ENCODE results near the gene SELENOP. TPM values are rescaled to one million over a fixed set of nuclear protein-coding genes. Genes with fewer than 3 reads are reported as not detected.

Gene SELENOP
- total RNA-seq, 3 donors from 2014 or later = 0.66 to 1.1 (median 0.95) TPM

DNA sequence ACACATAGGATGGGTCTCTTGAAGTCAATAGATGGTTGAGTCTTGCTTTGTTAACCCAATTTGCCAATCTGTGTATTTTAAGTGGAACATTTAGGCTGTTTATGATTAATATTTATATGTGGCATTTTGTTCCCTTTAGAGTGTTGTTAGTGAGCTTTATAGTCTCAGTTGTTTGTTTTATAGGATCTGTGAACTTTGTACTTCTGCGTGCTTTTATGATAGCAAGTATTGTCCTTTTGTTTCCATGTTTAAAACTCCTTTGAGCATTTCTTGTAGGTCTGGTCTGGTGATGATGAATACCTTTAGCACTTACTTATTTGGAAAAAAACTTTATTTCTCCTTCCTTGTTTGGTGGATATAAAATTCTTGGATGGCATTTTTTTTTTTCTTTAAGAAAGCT is 23.8 kb downstream of the SELENOP start:
- no peak overlapping the region for H3K4me3 Mint-ChIP-seq
- peaks cover 27% of the 10 kb centered on the region for H3K36me3 Mint-ChIP-seq (ENCODE audit: insufficient read depth)
- H3K4me1 Mint-ChIP-seq (ENCODE audit: low read depth) = no peaks in the 10 kb centered on the region
- DNase-seq = no peak
- H3K27me3 Mint-ChIP-seq (ENCODE audit: low read depth) = no peaks in the 10 kb centered on the region
- no peak for ATAC-seq
- H3K9me3 Mint-ChIP-seq = peaks cover 30% of the 10 kb centered on the region

DNA sequence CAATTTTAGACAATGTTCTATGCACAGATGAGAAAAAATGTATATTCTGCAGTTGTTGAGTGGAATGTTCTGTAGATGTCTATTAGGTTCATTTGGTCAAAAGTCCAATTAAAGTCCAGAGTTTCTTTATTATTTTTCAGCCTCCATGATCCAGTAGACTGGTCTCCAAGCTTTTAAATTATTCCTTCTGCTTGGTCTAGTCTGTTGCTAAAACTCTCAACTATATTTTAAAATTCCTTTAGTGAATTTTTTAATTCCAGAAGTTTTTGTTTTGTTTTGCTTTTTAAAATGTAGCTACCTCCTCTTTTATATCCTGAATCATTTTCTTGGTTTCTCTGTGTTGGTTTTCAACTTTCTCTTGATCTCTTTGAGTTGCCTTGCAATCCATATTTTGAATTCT is 24.6 kb downstream of the SELENOP start:
- Mint-ChIP-seq H3K9me3 (peaks cover 30% of the 10 kb centered on the region), H3K36me3 (ENCODE audit: insufficient read depth) (peaks cover 28% of the 10 kb centered on the region), H3K4me3 (no peak overlapping the region), H3K4me1 (ENCODE audit: low read depth) (no peaks in the 10 kb centered on the region), H3K27me3 (ENCODE audit: low read depth) (no peaks in the 10 kb centered on the region)
- DNase-seq = no peak
- ATAC-seq = no peak

DNA sequence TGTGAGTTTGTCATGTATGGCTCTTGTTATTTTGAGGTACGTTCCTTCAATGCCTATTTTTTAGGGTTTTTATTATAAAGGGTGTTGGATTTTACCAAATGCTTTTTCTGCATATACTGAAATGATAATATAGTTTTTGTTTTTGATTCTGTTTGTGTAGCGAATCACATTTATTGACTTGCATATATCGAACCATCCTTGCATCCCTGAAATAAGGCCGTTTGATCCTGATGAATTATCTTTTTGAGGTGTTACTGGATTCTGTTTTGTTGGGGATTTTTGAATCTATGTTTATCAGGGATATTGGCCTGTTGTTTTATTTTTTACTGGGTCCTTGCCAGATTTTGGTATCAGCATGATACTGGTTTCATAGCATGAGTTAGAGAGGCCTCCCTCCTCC is 25.9 kb downstream of the SELENOP start:
- no peak for ATAC-seq
- H3K36me3 Mint-ChIP-seq (ENCODE audit: insufficient read depth) = peaks cover 30% of the 10 kb centered on the region
- H3K9me3 Mint-ChIP-seq = peaks cover 30% of the 10 kb centered on the region
- H3K27me3 Mint-ChIP-seq (ENCODE audit: low read depth) = no peaks in the 10 kb centered on the region
- no peak overlapping the region for H3K4me3 Mint-ChIP-seq
- no peak for DNase-seq
- no peaks in the 10 kb centered on the region for H3K4me1 Mint-ChIP-seq (ENCODE audit: low read depth)

DNA sequence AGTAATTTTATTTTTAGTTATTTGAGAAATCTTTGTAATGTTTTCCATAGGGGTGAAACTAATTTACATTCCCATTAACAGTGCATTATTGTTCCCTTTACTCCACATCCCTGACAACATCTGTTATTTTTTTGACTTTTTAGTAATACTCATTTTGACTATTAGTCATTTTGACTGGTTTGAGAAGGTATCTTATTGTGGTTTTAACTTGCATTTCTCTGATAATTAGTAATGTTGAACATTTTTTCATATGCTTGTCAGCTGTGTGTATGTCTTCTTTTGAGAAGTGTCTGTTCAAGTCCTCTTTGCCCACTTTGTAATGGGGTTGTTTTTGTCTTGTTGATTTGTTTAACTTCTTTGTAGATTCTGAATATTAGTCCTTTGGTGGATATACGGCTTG is 27.6 kb downstream of the SELENOP start:
- no peak for ATAC-seq
- peaks cover 26% of the 10 kb centered on the region for H3K9me3 Mint-ChIP-seq
- no peaks in the 10 kb centered on the region for H3K4me1 Mint-ChIP-seq (ENCODE audit: low read depth)
- H3K27me3 Mint-ChIP-seq (ENCODE audit: low read depth) = no peaks in the 10 kb centered on the region
- no peak for DNase-seq
- no peak overlapping the region for H3K4me3 Mint-ChIP-seq
- H3K36me3 Mint-ChIP-seq (ENCODE audit: insufficient read depth) = peaks cover 24% of the 10 kb centered on the region

DNA sequence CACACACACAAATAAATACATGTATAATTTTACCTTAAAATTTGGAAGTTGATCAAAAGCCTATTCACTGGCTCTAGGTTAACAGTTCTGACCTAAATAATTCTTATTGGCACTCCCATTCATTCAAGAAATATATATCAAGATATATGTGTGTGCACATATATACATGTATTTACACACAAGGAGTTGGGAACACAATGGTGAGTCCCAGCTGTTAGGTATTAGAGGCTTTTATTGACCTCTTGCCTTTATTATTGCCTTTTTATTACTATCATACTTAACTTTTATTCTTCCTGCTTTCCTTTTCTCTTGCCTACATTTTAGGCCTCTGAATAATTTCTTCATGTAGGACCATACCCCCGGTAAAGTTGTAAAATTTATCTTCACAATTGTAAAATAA is 30.1 kb downstream of the SELENOP start:
- no peaks in the 10 kb centered on the region for H3K4me1 Mint-ChIP-seq (ENCODE audit: low read depth)
- DNase-seq (no peak), ATAC-seq (no peak)
- H3K27me3 Mint-ChIP-seq (ENCODE audit: low read depth) = no peaks in the 10 kb centered on the region
- no peak overlapping the region for H3K4me3 Mint-ChIP-seq
- peaks cover 19% of the 10 kb centered on the region for H3K36me3 Mint-ChIP-seq (ENCODE audit: insufficient read depth)
- H3K9me3 Mint-ChIP-seq = peaks cover 14% of the 10 kb centered on the region

DNA sequence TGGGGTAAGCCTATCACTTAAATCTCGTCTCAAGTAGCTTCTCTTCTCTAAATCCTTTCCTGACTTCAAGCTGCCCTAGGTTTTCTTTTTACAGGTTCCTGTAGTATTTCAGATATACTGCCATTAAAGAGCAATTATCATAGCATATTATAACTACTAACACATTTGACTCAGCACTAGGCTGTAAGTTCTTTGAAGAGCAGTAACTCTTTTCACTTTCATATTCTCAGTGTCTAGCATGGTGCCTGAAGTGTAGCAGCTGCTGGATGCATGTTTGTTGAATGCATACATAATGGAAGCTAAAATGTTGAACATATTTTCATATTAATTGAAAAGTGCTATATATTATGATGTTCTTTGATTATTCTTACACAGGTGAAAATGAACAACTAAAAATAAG is 32.6 kb downstream of the SELENOP start:
- Mint-ChIP-seq H3K36me3 (ENCODE audit: insufficient read depth) (peaks cover 3% of the 10 kb centered on the region), H3K27me3 (ENCODE audit: low read depth) (peaks cover 5% of the 10 kb centered on the region), H3K4me1 (ENCODE audit: low read depth) (no peaks in the 10 kb centered on the region), H3K9me3 (no peaks in the 10 kb centered on the region), H3K4me3 (no peak overlapping the region)
- no peak for DNase-seq
- no peak for ATAC-seq

DNA sequence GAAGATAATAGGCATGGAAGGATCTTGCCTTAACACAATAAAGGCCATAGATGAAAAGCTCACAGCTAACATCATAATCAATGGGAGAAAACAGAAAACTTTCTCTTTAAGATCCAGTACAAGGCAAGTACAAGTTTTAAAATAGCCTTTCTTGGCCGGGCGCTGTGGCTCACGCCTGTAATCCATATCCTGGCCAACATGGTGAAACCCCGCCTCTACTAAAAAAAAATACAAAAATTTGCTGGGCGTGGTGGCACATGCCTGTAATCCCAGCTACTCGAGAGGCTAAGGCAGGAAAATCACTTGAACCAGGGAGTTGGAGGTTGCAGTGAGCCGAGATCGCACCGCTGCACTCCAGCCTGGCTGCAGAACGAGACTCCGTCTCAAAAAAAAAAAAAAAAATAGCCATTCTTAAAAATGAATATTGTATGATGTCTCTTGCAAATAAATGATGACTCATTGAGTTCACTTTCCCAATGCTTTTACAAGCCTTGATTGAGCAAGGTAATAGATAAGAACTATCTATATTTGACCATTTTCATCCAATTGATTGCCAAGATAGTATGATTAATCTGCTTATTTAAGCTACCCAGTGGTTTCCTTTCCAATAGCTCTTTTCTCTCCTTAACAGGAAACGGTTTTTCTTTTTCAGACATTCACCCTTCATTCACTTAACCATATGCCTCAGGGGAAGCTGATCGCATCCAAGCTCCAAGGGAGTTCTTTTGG is 39.3 kb downstream of the SELENOP start:
- H3K9me3 Mint-ChIP-seq = no peaks in the 10 kb centered on the region
- H3K4me3 Mint-ChIP-seq = no peak overlapping the region
- H3K27me3 Mint-ChIP-seq (ENCODE audit: low read depth) = peaks cover 11% of the 10 kb centered on the region
- H3K4me1 Mint-ChIP-seq (ENCODE audit: low read depth) = no peaks in the 10 kb centered on the region
- H3K36me3 Mint-ChIP-seq (ENCODE audit: insufficient read depth) = peaks cover 6% of the 10 kb centered on the region
- DNase-seq = no peak
- no peak for ATAC-seq

DNA sequence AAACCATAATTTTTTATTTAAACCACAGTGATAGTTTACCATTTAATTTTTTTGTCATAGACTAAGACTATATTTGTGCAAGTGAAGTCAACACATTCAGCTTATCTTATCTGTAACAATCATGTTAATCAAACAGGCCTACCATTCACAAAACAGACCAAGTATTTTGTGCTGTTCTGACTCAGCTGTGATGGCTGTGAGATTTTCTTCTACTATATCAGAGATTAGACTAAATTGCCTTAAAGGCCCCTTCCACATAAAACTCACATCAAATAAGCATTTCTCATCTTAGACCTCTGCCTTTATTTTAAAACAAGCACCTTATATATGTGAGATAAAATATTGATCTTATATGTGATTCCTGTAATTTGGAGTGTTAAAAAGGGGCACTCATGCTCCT is 41.7 kb downstream of the SELENOP start:
- Mint-ChIP-seq H3K9me3 (no peaks in the 10 kb centered on the region), H3K4me3 (no peak overlapping the region), H3K4me1 (ENCODE audit: low read depth) (no peaks in the 10 kb centered on the region), H3K27me3 (ENCODE audit: low read depth) (peaks cover 11% of the 10 kb centered on the region), H3K36me3 (ENCODE audit: insufficient read depth) (peaks cover 8% of the 10 kb centered on the region)
- no peak for ATAC-seq
- no peak for DNase-seq

DNA sequence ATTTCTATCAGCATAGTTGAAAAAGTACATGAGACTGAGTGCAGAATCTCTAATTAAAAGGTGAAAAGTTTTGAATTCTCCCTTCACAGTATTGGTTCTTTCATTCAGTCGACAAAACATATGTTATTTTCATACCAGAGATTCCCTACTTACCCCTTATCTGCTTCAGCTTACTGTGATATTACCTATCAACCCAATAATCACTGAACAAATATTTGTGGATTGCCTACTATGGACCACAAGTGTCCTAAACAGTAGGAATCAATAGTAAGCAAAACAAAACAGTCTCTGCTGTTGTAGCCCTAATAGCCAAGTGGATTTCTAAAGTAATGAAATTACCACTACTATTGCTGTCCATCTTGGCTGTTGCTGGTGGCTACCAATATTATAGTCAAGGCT is 43.6 kb downstream of the SELENOP start:
- peaks cover 10% of the 10 kb centered on the region for H3K36me3 Mint-ChIP-seq (ENCODE audit: insufficient read depth)
- ATAC-seq (no peak), DNase-seq (no peak)
- H3K27me3 Mint-ChIP-seq (ENCODE audit: low read depth) = peaks cover 6% of the 10 kb centered on the region
- no peak overlapping the region for H3K4me3 Mint-ChIP-seq
- H3K4me1 Mint-ChIP-seq (ENCODE audit: low read depth) = no peaks in the 10 kb centered on the region
- H3K9me3 Mint-ChIP-seq = no peaks in the 10 kb centered on the region

DNA sequence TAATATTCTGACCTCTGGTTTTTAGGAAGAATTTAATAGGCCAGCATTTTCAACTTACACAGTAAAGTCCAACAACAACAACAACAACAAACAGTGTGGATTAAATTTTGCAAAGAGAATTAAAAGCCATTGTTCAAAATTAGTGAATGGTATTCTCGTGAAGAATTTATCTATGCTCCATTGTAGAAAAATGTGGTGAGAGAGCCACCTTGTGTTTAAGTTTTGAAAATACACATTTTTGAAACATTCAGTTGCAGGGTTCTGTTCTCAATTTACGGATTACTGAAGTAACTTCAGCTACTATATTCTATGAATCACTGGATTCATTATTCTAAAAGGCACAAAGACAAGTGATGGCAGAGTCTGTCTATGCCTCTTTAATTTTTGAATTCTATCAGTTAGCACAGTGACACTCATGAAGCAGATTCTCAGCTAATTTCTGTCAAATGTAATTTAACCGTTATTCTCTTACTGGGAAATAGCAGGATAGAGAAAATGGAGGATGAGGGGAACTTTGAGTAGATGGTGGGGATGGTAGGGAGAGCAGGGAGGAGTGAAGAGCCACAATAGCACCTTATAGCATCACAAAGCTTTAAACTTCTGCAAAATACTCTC is 44.1 kb downstream of the SELENOP start:
- no peak overlapping the region for H3K4me3 Mint-ChIP-seq
- DNase-seq (no peak), ATAC-seq (no peak)
- H3K27me3 Mint-ChIP-seq (ENCODE audit: low read depth) = peaks cover 6% of the 10 kb centered on the region
- no peaks in the 10 kb centered on the region for H3K9me3 Mint-ChIP-seq
- H3K36me3 Mint-ChIP-seq (ENCODE audit: insufficient read depth) = peaks cover 9% of the 10 kb centered on the region
- no peaks in the 10 kb centered on the region for H3K4me1 Mint-ChIP-seq (ENCODE audit: low read depth)

DNA sequence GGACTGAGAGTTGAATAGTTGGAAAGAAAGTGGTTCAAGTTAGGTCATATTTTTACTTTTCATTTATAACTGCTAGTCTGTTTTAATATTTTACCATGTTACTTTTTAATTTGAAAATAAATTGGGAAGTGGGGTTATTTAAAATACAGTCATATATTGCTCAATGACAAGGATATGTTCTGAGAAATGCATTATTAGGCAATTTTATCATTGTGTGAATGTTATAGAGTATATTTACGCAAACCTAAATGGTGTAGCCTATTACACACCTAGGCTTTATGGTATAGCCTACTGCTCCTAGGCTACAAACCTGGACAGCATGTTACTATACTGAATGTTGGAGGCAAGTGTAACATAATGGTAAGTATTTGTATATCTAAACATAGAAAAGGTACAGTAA is 49.9 kb downstream of the SELENOP start:
- no peak for DNase-seq
- Mint-ChIP-seq H3K4me3 (no peak overlapping the region), H3K4me1 (ENCODE audit: low read depth) (peaks cover 8% of the 10 kb centered on the region), H3K9me3 (no peaks in the 10 kb centered on the region), H3K36me3 (ENCODE audit: insufficient read depth) (peaks cover 6% of the 10 kb centered on the region), H3K27me3 (ENCODE audit: low read depth) (no peaks in the 10 kb centered on the region)
- no peak for ATAC-seq

DNA sequence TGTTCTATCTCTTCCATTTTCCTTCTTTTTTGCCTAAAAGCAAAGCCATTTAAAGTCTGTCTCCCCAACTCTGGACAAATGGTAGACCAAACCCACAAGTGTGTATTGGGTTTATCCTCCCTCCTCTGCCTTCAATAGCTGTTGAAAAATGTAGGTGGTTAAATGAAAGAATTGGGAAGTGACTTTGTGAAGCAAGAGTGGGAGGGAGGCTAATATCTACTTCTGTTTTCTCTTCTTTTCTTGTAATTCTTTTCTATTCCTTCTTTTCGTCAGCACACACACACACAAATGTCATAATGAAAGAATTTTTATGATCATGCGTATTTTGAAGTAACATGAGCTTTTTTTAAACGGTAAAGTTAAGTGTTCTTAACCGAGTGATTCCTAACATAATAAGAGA is 51.3 kb downstream of the SELENOP start:
- no peak for DNase-seq
- peaks cover 6% of the 10 kb centered on the region for H3K36me3 Mint-ChIP-seq (ENCODE audit: insufficient read depth)
- peaks cover 2% of the 10 kb centered on the region for H3K27me3 Mint-ChIP-seq (ENCODE audit: low read depth)
- H3K9me3 Mint-ChIP-seq = no peaks in the 10 kb centered on the region
- H3K4me1 Mint-ChIP-seq (ENCODE audit: low read depth) = peaks cover 10% of the 10 kb centered on the region
- ATAC-seq = no peak
- no peak overlapping the region for H3K4me3 Mint-ChIP-seq

DNA sequence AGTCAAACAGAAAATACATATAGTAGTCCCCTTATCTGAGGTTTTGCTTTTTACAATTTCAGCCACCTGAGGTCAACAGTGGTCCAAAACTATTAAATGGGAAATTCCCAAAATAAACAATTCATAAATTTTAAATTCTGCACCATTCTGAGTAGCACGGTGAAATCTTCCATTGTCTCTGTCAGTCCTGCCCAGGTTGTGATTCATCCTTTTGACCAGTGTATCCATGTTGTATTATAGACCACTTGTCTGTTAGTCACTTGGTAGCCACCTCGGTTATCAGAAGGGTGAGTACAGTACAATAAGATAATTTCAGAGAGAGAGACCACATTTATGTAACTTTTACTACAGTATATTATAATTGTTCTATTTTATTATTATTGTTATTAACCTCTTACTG is 52.2 kb downstream of the SELENOP start:
- ATAC-seq (no peak), DNase-seq (no peak)
- H3K9me3 Mint-ChIP-seq = no peaks in the 10 kb centered on the region
- H3K27me3 Mint-ChIP-seq (ENCODE audit: low read depth) = peaks cover 2% of the 10 kb centered on the region
- no peak overlapping the region for H3K4me3 Mint-ChIP-seq
- H3K4me1 Mint-ChIP-seq (ENCODE audit: low read depth) = peaks cover 10% of the 10 kb centered on the region
- H3K36me3 Mint-ChIP-seq (ENCODE audit: insufficient read depth) = peaks cover 2% of the 10 kb centered on the region

DNA sequence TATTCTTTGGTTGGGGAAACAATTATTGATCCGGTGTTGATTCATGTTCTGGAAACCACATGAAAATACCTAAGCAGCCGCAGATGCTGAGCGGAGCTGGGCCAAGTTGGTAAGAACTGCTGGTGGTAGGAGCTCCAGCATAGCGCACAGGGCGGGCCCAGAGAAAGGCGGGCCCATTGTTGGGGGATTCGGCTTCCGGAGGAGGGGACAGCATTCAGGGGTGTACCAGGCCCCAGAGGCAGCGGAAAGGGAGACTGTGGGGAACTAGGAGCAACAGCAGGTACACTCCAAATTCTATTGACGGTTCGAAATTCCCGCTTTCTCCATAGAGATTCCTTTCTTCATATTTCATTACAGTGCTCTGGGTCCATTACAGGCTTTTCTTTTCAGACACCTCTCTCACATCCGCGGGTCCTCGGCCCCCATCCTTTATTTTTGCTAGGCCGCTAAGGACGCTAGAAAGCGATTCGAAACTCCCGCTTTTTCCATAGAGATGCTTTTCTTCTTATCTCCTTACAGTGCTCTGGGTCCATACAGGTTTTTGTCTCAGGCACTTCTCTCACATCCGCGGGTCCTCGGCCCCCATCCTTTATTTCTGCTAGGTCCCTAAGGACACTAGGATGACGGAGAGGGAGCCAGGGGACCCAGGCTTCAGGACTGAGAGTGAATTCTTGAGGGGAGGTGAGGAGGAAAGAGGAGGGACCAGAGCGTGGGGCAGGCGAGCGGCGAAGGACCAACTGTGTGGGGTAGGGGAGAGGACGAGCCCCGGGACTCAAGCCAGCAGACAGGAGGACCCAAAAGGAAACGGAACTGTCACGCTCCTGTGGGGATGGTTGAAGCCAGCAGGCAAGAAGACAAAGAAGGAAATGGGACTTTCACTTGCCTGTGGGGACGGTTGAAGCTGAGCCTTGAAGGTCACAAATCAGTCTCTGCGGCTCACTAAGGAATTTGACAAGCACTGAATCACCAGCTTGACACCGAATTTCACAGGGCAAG is 54.8 kb downstream of the SELENOP start, which contains the start of gene CCDC152:
Gene CCDC152 (plus strand): TSS at position 213 of the 996 bp plus-strand sequence. CDS start 2,304 bp downstream, outside the sequence.
- ATAC-seq = peak; percentile 98 to 100
- Mint-ChIP-seq H3K27me3 (ENCODE audit: low read depth) (peaks cover 2% of the 10 kb centered on the region), H3K36me3 (ENCODE audit: insufficient read depth) (peaks cover 2% of the 10 kb centered on the region), H3K9me3 (no peaks in the 10 kb centered on the region), H3K4me3 (peak within 1 kb of the TSS; percentile 87), H3K4me1 (ENCODE audit: low read depth) (peaks cover 10% of the 10 kb centered on the region)
- DNase-seq = peak; percentile 55

Data from activated T-cell treated with anti-CD3 and anti-CD28 coated beads, Interleukin-2, amount 50 U/mL, for 4 hours (primary cell).